HG03342 (cell line): Measurements from ENCODE around the gene RGS19.

Experiments used
- ATAC-seq: cut with Tn5 transposase; IDR thresholded peaks from one replicate; pipeline ENCODE4 v1.9.1; 2021; ENCODE audit warnings: mild to moderate bottlenecking, moderate library complexity; ENCODE audit not compliant: unreplicated experiment

The RGS19 gene

GRCh38 chr20:64037498-64038213 is 41.7 kb downstream of the RGS19 start:
- no peak for ATAC-seq

- ATAC-seq: no peak
These were observed 42.2 kb downstream of the RGS19 start for GRCh38 chr20:64037199-64037497.

- no peak for ATAC-seq
These were observed 42.7 kb downstream of the RGS19 start for GRCh38 chr20:64036346-64037198.

- ATAC-seq: no peak
These were observed 43.4 kb downstream of the RGS19 start, which contains the start of gene C20orf204 for GRCh38 chr20:64035933-64036345. C20orf204 (plus strand) TSS chr20:64036182; CDS start chr20:64036324, 142 bp downstream.

- no peak for ATAC-seq
These were observed 44.0 kb downstream of the RGS19 start for GRCh38 chr20:64035066-64035932.

- no peak for ATAC-seq
These were observed 45.3 kb downstream of the RGS19 start for GRCh38 chr20:64033981-64034493.

GRCh38 chr20:64032706-64033624 is 46.4 kb downstream of the RGS19 start:
- ATAC-seq: no peak

- ATAC-seq: no peak
These were observed 47.5 kb downstream of the RGS19 start for GRCh38 chr20:64031822-64032314.

GRCh38 chr20:64030371-64031134 is 48.8 kb downstream of the RGS19 start:
- no peak for ATAC-seq

- no peak for ATAC-seq
These were observed 49.8 kb downstream of the RGS19 start for GRCh38 chr20:64029293-64030117.

- ATAC-seq: no peak
These were observed 51.2 kb downstream of the RGS19 start for GRCh38 chr20:64027981-64028685.

GRCh38 chr20:64025826-64026412 is 53.4 kb downstream of the RGS19 start:
- ATAC-seq: no peak

- ATAC-seq: no peak
These were observed 54.1 kb downstream of the RGS19 start for GRCh38 chr20:64025101-64025825.

- no peak for ATAC-seq
These were observed 55.0 kb downstream of the RGS19 start for GRCh38 chr20:64024141-64024990.

- no peak for ATAC-seq
These were observed 55.8 kb downstream of the RGS19 start for GRCh38 chr20:64023361-64024140.
